GM19240 (cell line): Measurements from ENCODE around the gene NUP188.

ENCODE experiments used
- DNase-seq: peaks from one replicate; pipeline ENCODE4 v3.0.0; 2011; ENCODE audit warnings: low spot score; ENCODE audit not compliant: insufficient read length

NUP188 gene, protein sequence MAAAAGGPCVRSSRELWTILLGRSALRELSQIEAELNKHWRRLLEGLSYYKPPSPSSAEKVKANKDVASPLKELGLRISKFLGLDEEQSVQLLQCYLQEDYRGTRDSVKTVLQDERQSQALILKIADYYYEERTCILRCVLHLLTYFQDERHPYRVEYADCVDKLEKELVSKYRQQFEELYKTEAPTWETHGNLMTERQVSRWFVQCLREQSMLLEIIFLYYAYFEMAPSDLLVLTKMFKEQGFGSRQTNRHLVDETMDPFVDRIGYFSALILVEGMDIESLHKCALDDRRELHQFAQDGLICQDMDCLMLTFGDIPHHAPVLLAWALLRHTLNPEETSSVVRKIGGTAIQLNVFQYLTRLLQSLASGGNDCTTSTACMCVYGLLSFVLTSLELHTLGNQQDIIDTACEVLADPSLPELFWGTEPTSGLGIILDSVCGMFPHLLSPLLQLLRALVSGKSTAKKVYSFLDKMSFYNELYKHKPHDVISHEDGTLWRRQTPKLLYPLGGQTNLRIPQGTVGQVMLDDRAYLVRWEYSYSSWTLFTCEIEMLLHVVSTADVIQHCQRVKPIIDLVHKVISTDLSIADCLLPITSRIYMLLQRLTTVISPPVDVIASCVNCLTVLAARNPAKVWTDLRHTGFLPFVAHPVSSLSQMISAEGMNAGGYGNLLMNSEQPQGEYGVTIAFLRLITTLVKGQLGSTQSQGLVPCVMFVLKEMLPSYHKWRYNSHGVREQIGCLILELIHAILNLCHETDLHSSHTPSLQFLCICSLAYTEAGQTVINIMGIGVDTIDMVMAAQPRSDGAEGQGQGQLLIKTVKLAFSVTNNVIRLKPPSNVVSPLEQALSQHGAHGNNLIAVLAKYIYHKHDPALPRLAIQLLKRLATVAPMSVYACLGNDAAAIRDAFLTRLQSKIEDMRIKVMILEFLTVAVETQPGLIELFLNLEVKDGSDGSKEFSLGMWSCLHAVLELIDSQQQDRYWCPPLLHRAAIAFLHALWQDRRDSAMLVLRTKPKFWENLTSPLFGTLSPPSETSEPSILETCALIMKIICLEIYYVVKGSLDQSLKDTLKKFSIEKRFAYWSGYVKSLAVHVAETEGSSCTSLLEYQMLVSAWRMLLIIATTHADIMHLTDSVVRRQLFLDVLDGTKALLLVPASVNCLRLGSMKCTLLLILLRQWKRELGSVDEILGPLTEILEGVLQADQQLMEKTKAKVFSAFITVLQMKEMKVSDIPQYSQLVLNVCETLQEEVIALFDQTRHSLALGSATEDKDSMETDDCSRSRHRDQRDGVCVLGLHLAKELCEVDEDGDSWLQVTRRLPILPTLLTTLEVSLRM (N-terminal part only)

DNA sequence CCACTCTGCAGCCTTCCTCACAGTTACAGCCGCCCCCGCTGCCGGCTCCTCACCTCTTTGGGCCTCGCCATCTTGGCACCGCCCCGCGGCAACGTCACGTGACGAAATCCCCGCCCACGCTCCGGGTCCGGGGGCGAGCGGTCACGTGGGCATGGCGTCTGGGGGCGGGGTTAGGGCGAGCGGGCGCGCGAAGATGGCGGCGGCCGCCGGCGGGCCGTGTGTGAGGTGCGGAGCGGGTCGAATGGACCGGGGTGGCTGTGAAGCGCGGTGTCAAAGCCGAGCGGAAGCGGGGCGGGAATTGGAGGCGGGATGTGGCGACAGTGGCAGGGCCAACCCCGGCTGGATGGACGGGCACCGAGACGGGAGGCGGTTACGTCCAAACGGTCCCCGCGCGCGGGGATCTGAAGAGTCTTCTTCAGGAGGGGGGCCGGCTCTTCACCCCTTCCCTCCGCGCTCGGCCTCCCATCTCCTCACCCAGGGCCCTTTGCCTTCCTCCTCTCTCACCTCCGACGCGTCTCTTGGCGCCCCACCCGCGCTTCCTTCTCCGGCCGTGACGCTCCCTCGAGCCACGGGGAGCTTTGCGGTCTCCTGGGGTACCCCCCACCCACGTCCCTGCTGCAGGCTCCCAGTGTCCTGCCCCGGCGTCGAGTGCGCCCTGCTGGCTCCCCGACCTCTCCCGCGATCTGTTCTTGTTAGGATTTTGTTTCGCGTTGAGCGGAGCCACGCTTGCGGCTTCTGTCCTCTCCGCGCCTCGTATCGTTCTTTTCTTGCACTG is at the start of gene NUP188, which contains the start of gene DOLK:
TSS of gene NUP188 (plus strand) at position 173 of the 775 bp plus-strand sequence. CDS start at position 194, 21 bp downstream.
TSS of gene DOLK (minus strand) at position 77 of the 775 bp plus-strand sequence. CDS start 300 bp downstream, outside the sequence.
- DNase-seq, result peak; percentile 93

DNA sequence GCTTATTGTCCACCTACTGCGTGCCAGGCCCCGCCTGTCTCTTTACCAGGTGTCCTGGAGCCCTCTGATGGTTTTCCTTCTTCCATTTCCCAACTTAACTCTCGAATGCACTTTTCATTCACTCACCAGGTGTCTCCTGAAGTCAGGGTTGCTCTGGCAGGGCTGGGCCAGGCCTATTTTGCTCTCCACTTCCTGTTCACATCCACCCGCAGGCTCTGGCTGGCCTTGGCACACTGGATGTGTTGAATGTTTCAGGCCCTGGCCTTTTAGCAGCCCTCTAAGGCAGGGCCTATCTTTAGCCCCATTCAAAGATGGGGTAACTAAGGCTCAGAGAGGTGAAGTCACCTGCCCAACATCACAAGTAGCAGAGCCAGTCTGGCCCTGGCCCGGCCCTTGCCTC is 49.1 kb upstream of the NUP188 start:
- no peak for DNase-seq

DNA sequence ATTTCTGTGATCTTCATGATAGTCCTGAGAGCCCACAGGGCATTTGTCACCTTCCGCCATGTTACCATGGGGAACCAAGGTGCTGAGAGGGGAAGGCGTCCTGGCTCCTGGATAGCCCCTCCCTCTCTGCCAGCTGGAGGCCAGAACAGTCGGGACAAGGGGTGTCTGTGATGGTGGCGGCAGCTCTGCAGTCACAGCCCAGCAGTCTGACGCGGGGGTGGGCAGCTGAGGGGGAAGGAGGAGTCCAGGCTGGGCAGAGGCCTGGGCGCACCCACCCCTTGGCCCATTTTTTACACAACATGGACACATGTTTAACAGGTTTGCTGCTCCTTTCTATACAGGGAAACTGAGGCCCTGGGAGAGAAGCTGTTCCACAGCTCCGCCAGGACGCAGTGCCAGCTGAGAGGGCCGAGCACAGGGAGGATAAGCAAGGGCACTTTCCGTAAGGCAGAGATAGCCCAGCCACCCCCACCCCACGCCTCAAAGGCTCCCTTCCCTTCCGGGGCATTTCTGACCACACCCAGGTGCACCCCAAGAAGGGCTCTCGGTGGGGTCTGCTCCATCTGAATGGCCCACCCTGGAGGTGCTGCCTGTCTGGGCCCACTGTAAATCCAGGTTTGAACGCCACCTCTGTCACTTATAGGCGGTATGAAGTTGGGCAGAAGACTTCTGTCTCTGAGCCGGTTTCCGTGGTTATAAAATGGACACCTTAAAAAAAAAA is 48.5 kb upstream of the NUP188 start:
- DNase-seq, result no peak

DNA sequence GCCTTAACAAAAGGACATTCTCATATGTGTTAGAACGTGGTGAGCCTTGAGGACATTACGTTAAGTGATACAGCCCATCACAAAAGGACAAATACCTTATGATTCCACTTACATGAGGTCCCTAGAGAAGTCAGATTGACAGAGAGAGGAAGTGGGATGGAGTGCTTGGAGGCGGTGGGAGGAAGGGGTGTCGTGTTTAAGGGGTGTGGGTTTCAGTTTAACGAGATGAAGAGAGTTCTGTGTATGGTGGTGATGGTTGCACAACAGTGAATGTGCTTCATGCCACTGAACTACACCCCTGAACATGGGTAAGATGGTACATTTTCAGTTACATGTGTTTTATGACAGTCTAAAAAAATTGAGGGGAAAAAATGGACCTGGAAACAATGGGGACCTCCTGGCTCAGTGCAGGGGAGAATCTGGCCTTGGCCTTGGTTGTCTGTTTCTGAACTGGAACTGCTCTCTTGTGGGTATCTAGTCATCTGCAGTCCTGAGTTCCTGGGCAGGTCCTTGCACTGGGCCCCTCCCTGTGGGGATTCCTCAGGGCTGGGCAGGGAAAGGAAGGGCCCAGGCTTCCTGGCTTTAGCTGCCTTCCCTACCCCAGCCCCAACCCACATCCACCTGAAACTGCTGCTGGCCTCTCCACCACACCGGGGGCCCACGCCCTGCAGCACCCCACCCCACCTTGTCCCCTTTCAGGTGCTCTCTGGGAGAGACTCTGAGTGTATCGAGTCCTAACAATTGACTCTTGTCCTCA is 47.8 kb upstream of the NUP188 start:
- DNase-seq, result no peak

DNA sequence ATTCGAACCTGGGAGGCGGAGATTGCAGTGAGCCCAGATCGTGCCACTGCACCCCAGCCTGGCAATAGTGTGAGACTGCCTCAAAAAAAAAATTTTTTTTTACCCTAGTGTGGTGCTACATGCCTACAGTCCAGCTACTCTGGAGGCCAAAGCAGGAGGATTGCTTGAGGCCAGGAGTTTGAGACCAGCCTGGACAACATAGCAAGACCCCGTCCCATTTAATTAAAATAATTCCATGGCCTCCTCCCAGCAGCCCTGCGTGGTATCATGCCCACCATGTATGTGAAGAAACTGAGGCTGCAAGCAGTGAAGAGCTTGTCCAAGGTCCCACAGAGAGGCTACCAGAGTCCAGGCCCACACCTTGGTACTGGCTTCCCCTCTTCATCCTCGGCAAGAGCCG is 46.1 kb upstream of the NUP188 start:
- no peak for DNase-seq

DNA sequence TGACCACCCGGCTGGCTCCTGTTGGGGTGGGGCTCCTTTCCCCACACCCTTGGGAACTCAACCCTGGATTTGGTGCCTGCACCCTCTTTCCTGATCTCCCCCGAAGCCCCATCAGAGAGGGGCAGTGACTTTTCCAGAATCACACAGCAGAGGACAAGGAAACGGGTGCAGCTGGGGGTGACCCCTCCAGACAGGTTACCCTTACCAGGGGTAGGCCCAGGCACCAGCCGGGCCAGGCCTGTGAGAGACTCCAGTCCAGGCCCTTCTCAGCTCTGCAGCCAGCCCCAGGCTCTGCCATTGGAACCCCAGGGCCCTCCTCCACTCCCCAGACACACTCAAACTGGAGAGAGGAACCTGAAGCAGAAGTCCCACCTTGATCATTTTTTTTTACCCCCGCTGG is 45.7 kb upstream of the NUP188 start:
- DNase-seq, result no peak

DNA sequence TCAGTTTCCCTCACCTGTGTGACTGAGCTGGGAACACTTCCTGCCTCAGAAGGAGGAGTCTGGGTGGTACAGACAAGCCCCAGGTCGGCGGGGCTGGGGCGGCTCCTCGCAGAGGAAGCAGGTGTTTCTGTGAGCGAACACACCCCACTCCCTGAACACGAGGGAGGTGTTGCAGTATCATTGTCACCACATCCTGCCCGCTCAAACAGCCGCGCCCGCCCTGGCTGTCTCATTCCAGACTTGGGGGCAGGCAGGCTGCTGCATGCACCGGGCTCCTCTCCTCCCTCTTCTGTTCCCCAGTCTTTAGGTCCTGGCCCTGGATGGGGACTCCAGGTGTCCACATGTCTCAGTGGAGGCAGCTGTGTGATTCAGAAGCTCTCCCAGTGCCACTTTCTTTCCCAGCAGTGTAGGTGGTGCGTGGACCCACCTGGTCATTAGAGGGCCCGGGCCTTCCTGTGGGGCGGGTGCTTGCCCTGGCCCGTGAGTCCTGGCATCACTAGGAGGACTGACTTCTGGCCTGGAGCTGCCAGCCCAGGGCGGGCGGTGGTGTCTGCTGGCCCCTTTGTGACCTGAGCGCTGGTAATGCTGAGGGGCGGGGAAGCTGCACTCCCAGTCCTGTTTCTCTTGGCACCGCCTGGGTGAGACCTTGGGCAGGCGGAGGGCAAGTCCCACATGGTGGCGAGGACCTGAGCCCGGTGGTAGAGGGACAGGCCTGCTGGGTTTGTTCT is 45.0 kb upstream of the NUP188 start:
- DNase-seq, result peak; percentile 78

DNA sequence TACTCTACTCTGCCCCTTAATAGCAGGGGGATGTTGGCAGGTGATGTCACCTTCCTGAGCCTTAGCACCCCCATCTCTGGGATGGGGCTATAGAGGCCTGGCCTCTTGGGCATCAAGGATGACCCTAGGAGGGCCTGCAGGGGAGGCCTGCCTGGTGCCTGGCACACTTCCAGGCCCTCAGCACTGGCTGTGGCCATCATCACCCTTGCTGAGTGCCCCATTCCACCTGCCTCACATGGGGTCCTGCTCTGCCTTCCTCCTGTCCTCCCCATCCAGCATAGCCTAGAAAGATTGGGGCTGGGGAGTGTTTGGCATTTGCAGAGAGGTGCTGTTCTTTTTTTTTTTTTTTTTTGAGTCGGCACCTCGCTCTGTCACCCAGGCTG is 44.4 kb upstream of the NUP188 start:
- DNase-seq, result no peak

DNA sequence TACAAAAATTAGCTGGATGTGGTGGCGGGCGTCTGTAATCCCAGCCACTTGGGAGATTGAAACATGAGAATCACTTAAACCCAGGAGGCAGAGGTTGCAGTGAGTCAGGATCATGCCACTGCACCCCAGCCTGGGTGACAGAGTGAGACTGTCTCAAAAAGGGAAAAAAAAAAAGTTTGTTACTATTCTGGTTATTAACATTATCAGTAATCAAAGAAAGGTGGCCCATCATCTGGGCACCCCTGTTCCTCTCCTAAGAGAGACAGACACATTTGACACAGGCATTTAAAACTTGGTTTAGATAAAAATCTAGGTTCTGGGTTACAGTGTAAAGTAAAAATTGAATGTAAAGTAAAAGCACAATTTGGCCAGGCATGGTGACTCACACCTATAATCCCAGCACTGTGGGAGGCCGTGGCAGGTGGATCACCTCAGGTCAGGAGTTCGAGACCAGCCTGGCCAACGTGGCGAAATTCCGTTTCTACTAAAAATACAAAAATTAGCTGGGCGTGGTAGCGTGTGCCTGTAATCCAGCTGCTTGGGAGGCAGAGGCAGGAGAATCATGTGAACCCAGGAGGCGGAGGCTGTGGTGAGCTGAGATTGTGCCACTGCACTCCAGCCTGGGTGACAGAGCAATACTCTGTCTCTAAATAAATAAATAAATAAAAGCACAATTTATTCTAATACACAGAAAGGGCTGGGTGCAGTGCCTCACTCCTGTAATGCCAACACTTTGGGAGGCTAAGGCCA is 43.5 kb upstream of the NUP188 start:
- DNase-seq, result no peak

DNA sequence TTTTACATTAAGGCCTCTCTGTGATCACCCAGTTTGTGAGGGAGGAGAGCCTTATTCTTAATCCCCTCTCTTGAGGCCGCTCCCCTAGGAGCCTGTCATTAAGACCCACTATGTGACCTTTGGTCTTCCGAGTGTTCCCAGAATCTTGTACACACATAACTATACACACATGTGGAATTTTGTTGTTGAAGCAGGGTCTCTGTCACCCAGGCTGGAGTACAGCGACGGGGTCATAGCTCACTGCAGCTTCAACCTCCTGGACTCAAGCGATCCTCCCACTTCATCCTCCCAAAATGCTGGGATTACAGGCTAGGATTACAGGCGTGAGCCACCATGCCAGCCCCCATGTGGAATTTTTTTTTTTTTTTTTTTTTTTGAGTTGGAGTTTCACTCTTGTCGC is 41.5 kb upstream of the NUP188 start:
- DNase-seq, result no peak

DNA sequence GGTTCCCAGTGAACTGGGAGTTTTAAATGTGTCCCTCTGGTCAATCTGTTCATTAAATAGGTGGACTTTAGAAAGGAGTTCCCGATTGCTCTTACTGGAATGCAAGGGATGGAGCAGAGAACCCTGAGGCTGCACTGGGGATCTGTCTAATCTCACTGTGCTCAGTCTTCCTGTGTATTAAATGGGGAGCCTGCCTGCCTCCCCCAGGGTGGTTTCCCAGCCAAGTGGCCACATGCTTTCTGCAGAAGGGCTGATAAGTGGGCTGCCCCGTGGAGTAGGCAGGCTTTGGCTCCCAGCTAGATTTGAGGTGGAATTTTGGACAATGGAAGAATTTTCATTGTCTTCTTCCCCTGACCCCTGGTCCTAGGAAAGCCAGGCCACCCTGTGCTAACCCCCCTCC is 40.8 kb upstream of the NUP188 start:
- no peak for DNase-seq

DNA sequence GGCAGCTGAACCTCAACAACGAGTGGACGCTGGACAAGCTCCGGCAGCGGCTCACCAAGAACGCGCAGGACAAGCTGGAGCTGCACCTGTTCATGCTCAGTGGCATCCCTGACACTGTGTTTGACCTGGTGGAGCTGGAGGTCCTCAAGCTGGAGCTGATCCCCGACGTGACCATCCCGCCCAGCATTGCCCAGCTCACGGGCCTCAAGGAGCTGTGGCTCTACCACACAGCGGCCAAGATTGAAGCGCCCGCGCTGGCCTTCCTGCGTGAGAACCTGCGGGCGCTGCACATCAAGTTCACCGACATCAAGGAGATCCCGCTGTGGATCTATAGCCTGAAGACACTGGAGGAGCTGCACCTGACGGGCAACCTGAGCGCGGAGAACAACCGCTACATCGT is 39.1 kb upstream of the NUP188 start:
- no peak for DNase-seq

DNA sequence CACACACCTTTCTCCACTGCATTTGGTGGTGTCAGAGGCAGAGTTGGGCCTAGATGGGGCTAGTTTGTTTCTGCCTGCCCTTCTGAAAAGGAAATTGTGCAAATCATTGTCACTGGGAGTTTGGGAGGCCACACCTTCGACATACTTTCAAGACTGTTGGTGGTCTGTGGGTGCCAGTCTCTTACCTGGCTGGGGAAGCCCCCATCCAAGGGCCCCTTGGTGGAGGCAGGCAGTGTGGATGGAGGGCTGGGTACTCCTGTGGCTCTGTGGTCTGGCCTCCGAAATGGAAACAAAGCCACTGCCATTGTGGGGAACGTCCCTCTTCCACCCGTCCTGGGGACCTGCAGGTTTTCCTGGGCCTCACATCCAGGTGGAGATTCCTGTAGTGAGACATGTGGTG is 37.6 kb upstream of the NUP188 start:
- DNase-seq, result no peak

DNA sequence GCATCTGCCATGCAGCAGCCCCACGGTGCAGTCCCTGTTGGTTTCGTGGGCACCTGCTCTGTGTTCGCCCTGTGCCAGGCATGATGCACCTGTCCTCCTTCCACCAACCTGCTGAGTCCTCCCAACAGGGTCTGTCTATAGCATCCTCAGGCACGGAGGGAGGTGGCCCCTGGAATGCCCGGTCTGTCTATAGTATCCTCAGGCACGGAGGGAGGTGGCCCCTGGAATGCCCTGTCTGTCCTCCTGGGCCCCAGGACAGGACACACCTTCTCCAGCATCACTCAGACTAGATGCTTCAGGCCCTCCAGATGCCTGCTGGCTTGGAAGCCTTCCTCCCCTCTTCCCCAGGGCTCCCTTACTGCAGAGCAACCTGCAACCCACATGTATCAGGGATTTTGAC is 36.6 kb upstream of the NUP188 start:
- no peak for DNase-seq

DNA sequence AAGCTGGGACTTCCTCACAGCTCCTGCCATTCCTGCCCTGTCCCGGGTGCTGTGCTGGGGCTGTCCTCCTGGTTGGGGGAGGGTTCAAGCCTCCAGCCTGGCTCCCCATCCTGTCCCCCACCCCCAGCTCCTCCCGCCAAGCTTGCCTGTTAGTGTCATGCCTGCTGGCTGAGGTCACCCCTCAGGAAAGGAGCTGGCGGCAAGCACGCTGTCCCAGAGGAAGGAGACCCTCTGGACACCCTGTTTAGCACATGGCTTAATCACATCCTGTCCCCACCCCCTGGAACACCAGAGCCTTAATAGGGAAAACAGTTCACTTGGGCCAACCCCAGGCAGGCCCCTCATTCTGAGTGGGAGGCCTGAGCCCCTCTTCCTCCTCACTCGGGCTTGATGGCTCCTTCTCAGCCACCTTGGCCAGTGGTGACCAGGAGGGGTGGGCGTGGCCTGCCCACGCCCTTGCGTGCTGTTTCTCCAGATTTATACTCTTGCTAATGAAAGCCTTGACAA is 35.9 kb upstream of the NUP188 start:
- DNase-seq, result no peak

DNA sequence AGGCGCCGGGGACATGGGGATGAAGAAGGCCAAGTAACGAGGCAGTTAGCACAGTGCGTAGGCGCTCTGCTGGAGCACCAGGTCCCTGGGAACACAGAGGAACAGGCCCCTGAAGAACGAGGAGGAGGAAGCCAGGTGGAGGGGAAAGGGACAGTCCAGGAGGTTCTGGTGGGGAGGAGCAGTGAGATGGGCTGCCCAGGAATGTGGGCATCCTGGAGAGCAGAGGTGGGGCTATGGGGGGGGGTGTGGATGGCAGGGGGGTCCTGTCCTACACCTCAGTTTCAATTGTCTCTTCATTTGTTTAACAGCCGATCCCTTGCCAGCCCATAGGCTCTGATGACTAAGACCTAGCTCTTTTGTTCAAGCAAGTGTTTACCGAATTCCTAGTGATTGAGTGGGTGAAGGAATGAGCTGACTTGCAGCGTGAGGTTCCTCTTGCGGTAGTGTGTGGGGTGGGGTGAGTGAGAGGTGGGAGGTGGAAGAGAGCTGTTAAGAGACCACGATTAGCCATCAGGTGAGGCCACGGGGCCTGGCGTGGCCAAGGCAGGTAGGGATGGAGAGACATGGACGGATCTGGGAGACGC is 35.1 kb upstream of the NUP188 start:
- DNase-seq, result no peak
